AG09309 (cell line): Measurements from ENCODE around the gene AP2B1.

Experiments
- DNase-seq: peaks from one replicate; pipeline ENCODE4 v3.0.0-alpha.2; 2010; ENCODE audit warnings: low read depth
- H3K4me3 ChIP-seq: 2 replicates; pipeline ENCODE4 v1.5.1; 2011; ENCODE audit warnings: mild to moderate bottlenecking, low read depth, low read length, moderate library complexity; ENCODE audit not compliant: control insufficient read depth
- TF ChIP-seq, protein P1 (sequence below): IDR thresholded peaks from 2 replicates; pipeline ENCODE4 v1.5.1; 2011; ENCODE audit warnings: mild to moderate bottlenecking, low read depth, low read length, inconsistent platforms; ENCODE audit not compliant: insufficient read depth, control insufficient read depth; ENCODE audit errors: missing control alignments

Gene AP2B1

DNA sequence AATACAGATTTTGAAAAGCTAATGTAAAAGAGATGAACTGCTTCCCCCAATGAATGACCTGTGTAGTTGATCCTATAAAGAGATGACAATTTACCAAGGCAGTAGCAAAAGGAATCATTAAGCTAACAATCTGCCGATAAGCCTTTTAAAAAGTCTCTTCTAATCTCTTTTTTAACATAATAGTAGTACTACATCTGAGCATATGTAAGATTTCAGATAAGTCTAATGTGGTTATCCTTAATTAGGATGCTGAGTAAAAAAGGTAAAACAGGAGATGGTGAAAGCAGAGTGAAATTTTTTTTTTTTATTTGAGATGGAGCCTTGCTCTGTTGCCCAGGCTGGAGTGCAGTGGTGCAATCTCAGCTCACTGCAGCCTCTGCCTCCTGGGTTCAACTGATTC is 118.1 kb downstream of the AP2B1 start:
- TF ChIP-seq, protein P1, sequence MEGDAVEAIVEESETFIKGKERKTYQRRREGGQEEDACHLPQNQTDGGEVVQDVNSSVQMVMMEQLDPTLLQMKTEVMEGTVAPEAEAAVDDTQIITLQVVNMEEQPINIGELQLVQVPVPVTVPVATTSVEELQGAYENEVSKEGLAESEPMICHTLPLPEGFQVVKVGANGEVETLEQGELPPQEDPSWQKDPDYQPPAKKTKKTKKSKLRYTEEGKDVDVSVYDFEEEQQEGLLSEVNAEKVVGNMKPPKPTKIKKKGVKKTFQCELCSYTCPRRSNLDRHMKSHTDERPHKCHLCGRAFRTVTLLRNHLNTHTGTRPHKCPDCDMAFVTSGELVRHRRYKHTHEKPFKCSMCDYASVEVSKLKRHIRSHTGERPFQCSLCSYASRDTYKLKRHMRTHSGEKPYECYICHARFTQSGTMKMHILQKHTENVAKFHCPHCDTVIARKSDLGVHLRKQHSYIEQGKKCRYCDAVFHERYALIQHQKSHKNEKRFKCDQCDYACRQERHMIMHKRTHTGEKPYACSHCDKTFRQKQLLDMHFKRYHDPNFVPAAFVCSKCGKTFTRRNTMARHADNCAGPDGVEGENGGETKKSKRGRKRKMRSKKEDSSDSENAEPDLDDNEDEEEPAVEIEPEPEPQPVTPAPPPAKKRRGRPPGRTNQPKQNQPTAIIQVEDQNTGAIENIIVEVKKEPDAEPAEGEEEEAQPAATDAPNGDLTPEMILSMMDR, result no peak
- no peak for DNase-seq
- no peak overlapping the region for H3K4me3 ChIP-seq

DNA sequence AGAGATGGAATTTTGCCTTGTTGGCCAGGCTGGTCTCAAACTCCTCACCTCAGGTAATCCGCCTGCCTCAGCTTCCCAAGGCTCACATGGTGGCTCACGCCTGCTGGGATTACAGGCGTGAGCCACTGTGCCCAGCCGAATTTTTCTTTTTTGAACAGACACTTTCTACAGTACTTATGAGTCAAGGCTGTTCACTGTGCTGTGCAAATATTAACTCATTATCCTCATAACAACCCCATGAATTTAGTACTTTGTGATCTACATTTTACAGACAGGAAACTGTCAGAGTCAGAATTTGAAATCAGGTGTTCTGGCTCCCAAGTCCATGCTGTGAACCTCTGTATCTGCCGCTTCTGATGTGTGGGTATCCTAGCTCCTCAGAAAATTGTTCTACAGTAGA is 118.6 kb downstream of the AP2B1 start:
- TF ChIP-seq, protein P1, result no peak
- DNase-seq, result no peak
- no peak overlapping the region for H3K4me3 ChIP-seq

DNA sequence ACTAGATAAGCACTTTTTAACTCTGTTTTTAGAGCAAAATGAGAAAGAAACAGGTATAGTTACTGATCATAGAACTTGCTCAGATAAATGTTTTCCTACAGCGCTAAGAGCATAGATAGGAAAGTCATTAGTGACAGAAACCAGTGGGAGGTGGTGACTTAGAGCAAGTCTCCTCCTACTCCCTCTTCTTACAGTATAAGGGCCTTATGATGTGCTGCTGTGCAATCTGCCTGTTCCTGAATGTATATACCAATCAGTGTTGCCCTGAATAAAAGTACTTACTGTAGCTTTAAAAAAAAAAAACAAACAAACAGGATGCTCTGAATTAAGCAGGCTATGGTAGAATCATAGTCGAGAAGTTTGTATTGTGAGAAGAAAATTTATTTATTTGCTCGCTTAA is 121.0 kb downstream of the AP2B1 start:
- TF ChIP-seq, protein P1, result no peak
- no peak for DNase-seq
- H3K4me3 ChIP-seq, result no peak overlapping the region

DNA sequence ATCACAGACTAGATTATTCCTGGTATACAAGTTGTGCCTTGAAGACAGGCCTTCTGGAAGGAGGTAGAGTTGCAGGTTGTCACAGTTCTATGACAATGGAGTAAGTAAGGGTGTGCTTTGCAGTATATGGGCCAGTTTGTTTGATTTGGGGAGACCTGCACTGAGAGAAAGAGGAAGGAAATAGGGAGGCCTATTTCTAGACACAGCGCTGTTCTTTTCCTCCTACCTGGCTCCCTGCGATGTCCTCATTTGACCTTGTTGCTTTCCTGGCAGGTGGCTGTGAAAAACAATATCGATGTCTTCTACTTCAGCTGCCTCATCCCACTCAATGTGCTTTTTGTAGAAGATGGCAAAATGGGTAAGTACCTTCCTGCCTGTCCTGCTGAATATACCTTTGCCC is 121.8 kb downstream of the AP2B1 start:
- no peak overlapping the region for H3K4me3 ChIP-seq
- no peak for DNase-seq
- TF ChIP-seq, protein P1, result no peak

DNA sequence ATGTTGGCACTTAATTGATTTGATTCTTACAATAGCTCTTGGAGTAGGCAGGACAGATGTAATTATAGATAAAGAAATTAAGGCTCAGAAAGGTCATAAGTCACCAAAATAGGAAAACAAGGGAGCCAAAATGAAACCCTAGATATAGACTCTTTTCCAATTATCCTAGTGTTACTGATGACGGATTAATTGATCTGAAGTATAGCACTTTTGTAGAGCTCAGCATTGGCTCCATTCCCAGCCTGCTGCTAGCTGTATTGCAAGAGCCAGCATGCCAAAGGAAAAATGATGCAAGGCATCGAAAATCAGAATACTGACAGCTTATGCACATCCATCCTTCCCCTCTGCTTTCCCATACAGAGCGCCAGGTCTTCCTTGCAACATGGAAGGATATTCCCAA is 122.8 kb downstream of the AP2B1 start:
- H3K4me3 ChIP-seq, result no peak overlapping the region
- peak; percentile 33 for DNase-seq
- TF ChIP-seq, protein P1, result no peak

DNA sequence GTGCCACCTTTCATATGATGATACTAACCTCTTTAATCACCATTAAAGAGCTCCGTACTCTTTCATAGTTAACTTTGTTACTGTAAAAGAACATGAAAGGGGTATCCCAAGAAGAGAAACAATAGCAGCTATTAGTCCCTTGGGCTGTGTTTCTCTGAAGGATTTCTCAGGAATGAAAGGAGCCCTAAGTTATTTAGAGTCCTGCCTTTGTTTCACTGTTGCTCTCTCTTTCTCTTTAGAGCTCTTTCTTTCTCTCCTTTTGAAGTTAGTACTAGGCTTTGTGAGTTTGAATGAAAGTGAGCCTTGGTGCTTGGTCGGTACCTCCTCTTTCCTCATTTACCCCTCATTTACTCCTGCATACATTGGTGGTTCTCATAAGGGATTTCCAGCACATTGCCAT is 123.8 kb downstream of the AP2B1 start:
- DNase-seq, result no peak
- H3K4me3 ChIP-seq, result no peak overlapping the region
- TF ChIP-seq, protein P1, result no peak
